ENCODE data around the gene RANBP3L. TPM values are rescaled to one million over a fixed set of nuclear protein-coding genes. Genes with fewer than 3 reads are reported as not detected.
A peak's percentile ranks its signal among the peaks of the same experiment; 100 is the strongest.

RANBP3L gene
- total and polyA plus RNA-seq, 10 of the 15 experiments (the other 5 are each of a cell fraction or from before 2014, with no cell fraction given), result 0.02 to 0.29 (median 0.06) TPM; not detected in 4

- intact Hi-C loops (cut with micrococcal nuclease; ENCODE audit: unreplicated experiment), result no loop called here
- ChIA-PET POLR2A (no interaction called here), CTCF (interaction anchor here (0.8 to 2.2 kb wide), 7 partner anchors 8 to 418 kb away, joined by 3 to 21 read pairs (median 3); partner anchors contain the start of gene NADK2), RAD21 (ENCODE audit: unreplicated experiment) (interaction anchor here (1.1 to 1.3 kb wide), 2 partner anchors 13 to 445 kb away, joined by 3 read pairs; no protein-coding TSS in a partner anchor), SMC1A (ENCODE audit: uncharacterized antibody, unreplicated experiment) (interaction anchor here (0.7 to 1.9 kb wide), 5 partner anchors 8 to 192 kb away, joined by 3 to 7 read pairs (median 4); no protein-coding TSS in a partner anchor)
- peak in 1 of 2 experiments; percentile 24; a peak in 1 of 4 replicates for TF ChIP-seq BHLHE40 (IDR thresholded peaks at IDR 0.05; ENCODE audit: borderline replicate concordance in 1 of 2, low read depth in 2 of 2, low read length in 1 of 2)
- TF ChIP-seq JUNB (IDR thresholded peaks at IDR 0.05), result no peak
- no peak for TF ChIP-seq MLLT1 (IDR thresholded peaks at IDR 0.05)
- H3K27me3 ChIP-seq (replicated peaks in 1 of 2; ENCODE audit: control insufficient read depth in 2 of 2, insufficient read depth in 2 of 2, low read length in 1 of 2), result no peaks in the 10 kb centered on the region
- in situ Hi-C loops (cut with MboI), result no loop called here
- ATAC-seq, result no peak
- H3K79me2 ChIP-seq (ENCODE audit: control insufficient read depth, insufficient read depth, low read length), result no peaks in the 10 kb centered on the region
- H3K9ac ChIP-seq (ENCODE audit: control insufficient read depth, insufficient read depth, low read length), result no peak overlapping the region
- no peak overlapping the region for H3K4me3 ChIP-seq
- H3K4me1 ChIP-seq (ENCODE audit: control insufficient read depth, insufficient read depth, low read length), result no peaks in the 10 kb centered on the region
- no peak for FAIRE-seq
- no TSS peak for BruUV-seq (replicated peaks)
- H3K27ac ChIP-seq (ENCODE audit: control insufficient read depth, insufficient read depth), result no peak overlapping the region
- no peaks in the 10 kb centered on the region for H3K36me3 ChIP-seq (ENCODE audit: control insufficient read depth in 2 of 2, insufficient read depth in 2 of 2, low read length in 1 of 2)
- no peak overlapping the region; the same call in 1 of the 2 replicates for H2AFZ ChIP-seq (ENCODE audit: control insufficient read depth, low read depth, low read length)
- 0% methylated on average over 5 of the region's 5 CpGs for WGBS (ENCODE audit: insufficient coverage, insufficient replicate concordance, low lambda C conversion rate, missing lambda C conversion rate)
- no peak for DNase-seq (ENCODE audit: low read depth, low spot score)
- H3K9me3 ChIP-seq (replicated peaks; ENCODE audit: control insufficient read depth, insufficient read depth, low read length), result no peaks in the 10 kb centered on the region
- H4K20me1 ChIP-seq (ENCODE audit: control insufficient read depth, insufficient read depth), result no peaks in the 10 kb centered on the region
- H3K4me2 ChIP-seq (ENCODE audit: control insufficient read depth, insufficient read depth), result no peak overlapping the region
These were observed 24.1 kb downstream of the RANBP3L start for GRCh38 chr5:36277521-36278176.

GRCh38 chr5:36276864-36277263 is 24.8 kb downstream of the RANBP3L start:
- no peaks in the 10 kb centered on the region for H3K36me3 ChIP-seq (ENCODE audit: control insufficient read depth in 2 of 2, insufficient read depth in 2 of 2, low read length in 1 of 2)
- H2AFZ ChIP-seq (ENCODE audit: control insufficient read depth, low read depth, low read length), result no peak overlapping the region
- H3K9ac ChIP-seq (ENCODE audit: control insufficient read depth, insufficient read depth, low read length), result no peak overlapping the region
- in situ Hi-C loops (cut with MboI) (no loop called here), intact Hi-C loops (cut with micrococcal nuclease; ENCODE audit: unreplicated experiment) (no loop called here)
- no peak overlapping the region for H3K4me2 ChIP-seq (ENCODE audit: control insufficient read depth, insufficient read depth)
- DNase-seq (ENCODE audit: low read depth, low spot score) (no peak), ATAC-seq (no peak), FAIRE-seq (no peak)
- no peak for TF ChIP-seq MEF2A (IDR thresholded peaks at IDR 0.05; ENCODE audit: insufficient read depth, low read depth, low read length)
- no peak overlapping the region for H3K4me3 ChIP-seq
- H3K9me3 ChIP-seq (replicated peaks; ENCODE audit: control insufficient read depth, insufficient read depth, low read length), result no peaks in the 10 kb centered on the region
- H4K20me1 ChIP-seq (ENCODE audit: control insufficient read depth, insufficient read depth), result no peaks in the 10 kb centered on the region
- ChIA-PET RAD21 (ENCODE audit: unreplicated experiment) (no interaction called here), SMC1A (ENCODE audit: uncharacterized antibody, unreplicated experiment) (interaction anchor here (0.7 to 1.9 kb wide), 2 partner anchors 13 to 191 kb away, joined by 3 to 7 read pairs; no protein-coding TSS in a partner anchor), CTCF (interaction anchor here (0.9 to 3.7 kb wide), 4 partner anchors 11 to 419 kb away, joined by 3 to 16 read pairs (median 3); no protein-coding TSS in a partner anchor), POLR2A (no interaction called here)
- no peaks in the 10 kb centered on the region for H3K79me2 ChIP-seq (ENCODE audit: control insufficient read depth, insufficient read depth, low read length)
- no peaks in the 10 kb centered on the region for H3K4me1 ChIP-seq (ENCODE audit: control insufficient read depth, insufficient read depth, low read length)
- no peaks in the 10 kb centered on the region for H3K27me3 ChIP-seq (replicated peaks in 1 of 2; ENCODE audit: control insufficient read depth in 2 of 2, insufficient read depth in 2 of 2, low read length in 1 of 2)
- no peak overlapping the region for H3K27ac ChIP-seq (ENCODE audit: control insufficient read depth, insufficient read depth)
- no TSS peak for BruUV-seq (replicated peaks)
